Fibroblast of gingiva (primary cell): Measurements from ENCODE around the gene COL2A1.

ENCODE experiments used
- DNase-seq: peaks from one replicate; pipeline ENCODE4 v3.0.0-alpha.2; 2011; ENCODE audit warnings: low read depth

COL2A1 gene

GRCh38 chr12:48012070-48012469 is 7.8 kb upstream of the COL2A1 start:
- DNase-seq: no peak

- no peak for DNase-seq
Observed at GRCh38 chr12:48010366-48010970, 6.2 kb upstream of the COL2A1 start.

- no peak for DNase-seq
Observed at GRCh38 chr12:48009471-48009870, 5.2 kb upstream of the COL2A1 start.

GRCh38 chr12:48008950-48009349 is 4.7 kb upstream of the COL2A1 start:
- DNase-seq: no peak

GRCh38 chr12:48008349-48008748 is 4.1 kb upstream of the COL2A1 start:
- no peak for DNase-seq

- DNase-seq: no peak
Observed at GRCh38 chr12:48007206-48007605, 2.9 kb upstream of the COL2A1 start.

GRCh38 chr12:48005750-48006021 is 1.4 kb upstream of the COL2A1 start:
- DNase-seq: no peak

GRCh38 chr12:48005001-48005749 is 899 bp upstream of the COL2A1 start:
- DNase-seq: no peak

- DNase-seq: no peak
Observed at GRCh38 chr12:48003226-48004052, 837 bp downstream of the COL2A1 start.

- no peak for DNase-seq
Observed at GRCh38 chr12:48002773-48003218, 1.5 kb downstream of the COL2A1 start.

- DNase-seq: no peak
Observed at GRCh38 chr12:48002414-48002730, 1.9 kb downstream of the COL2A1 start.

- no peak for DNase-seq
Observed at GRCh38 chr12:48001505-48002413, 2.5 kb downstream of the COL2A1 start.

GRCh38 chr12:48000878-48001504 is 3.3 kb downstream of the COL2A1 start:
- no peak for DNase-seq

- no peak for DNase-seq
Observed at GRCh38 chr12:47999816-48000215, 4.5 kb downstream of the COL2A1 start.

- no peak for DNase-seq
Observed at GRCh38 chr12:47997321-47997720, 7.0 kb downstream of the COL2A1 start.

- DNase-seq: peak; percentile 68
Observed at GRCh38 chr12:47995981-47996401, 8.3 kb downstream of the COL2A1 start.

- no peak for DNase-seq
Observed at GRCh38 chr12:47993491-47993890, 10.8 kb downstream of the COL2A1 start.

GRCh38 chr12:47992776-47993175 is 11.5 kb downstream of the COL2A1 start:
- DNase-seq: no peak

- DNase-seq: no peak
Observed at GRCh38 chr12:47991106-47992061, 12.9 kb downstream of the COL2A1 start.

- DNase-seq: no peak
Observed at GRCh38 chr12:47990351-47991105, 13.7 kb downstream of the COL2A1 start.
